ENCODE data around the gene PCBP3.
"Not testable (repeated sequence)": the region's sequence is repeated elsewhere in the genome, so short reads cannot be mapped to it uniquely, and the experiment has no call there.

Gene PCBP3

GRCh38 chr21:45823100-45823681, 179.7 kb downstream of the PCBP3 start:
- DNase-seq (ENCODE audit: low read depth in 4 of 4, low spot score in 1 of 4) = no peak

- DNase-seq (ENCODE audit: low read depth in 4 of 4, low spot score in 1 of 4) = no peak
These were observed 181.2 kb downstream of the PCBP3 start for GRCh38 chr21:45824546-45825215.

- DNase-seq (ENCODE audit: low read depth in 4 of 4, low spot score in 1 of 4) = no peak
These were observed 181.7 kb downstream of the PCBP3 start for GRCh38 chr21:45825219-45825618.

GRCh38 chr21:45826676-45827301, 183.3 kb downstream of the PCBP3 start:
- no peak for DNase-seq (ENCODE audit: low read depth in 4 of 4, low spot score in 1 of 4)

GRCh38 chr21:45827302-45827692, 183.8 kb downstream of the PCBP3 start:
- no peak for DNase-seq (ENCODE audit: low read depth in 4 of 4, low spot score in 1 of 4)

GRCh38 chr21:45827881-45828579, 184.5 kb downstream of the PCBP3 start:
- no peak for DNase-seq (ENCODE audit: low read depth in 4 of 4, low spot score in 1 of 4)

- no peak for DNase-seq (ENCODE audit: low read depth in 4 of 4, low spot score in 1 of 4)
These were observed 185.3 kb downstream of the PCBP3 start for GRCh38 chr21:45828580-45829570.

- no peak for DNase-seq (ENCODE audit: low read depth in 4 of 4, low spot score in 1 of 4)
These were observed 186.1 kb downstream of the PCBP3 start for GRCh38 chr21:45829668-45830067.

GRCh38 chr21:45830221-45830640, 186.7 kb downstream of the PCBP3 start:
- no peak for DNase-seq (ENCODE audit: low read depth in 4 of 4, low spot score in 1 of 4)

GRCh38 chr21:45830720-45831366, 187.3 kb downstream of the PCBP3 start:
- DNase-seq (ENCODE audit: low read depth in 4 of 4, low spot score in 1 of 4) = no peak

- DNase-seq (ENCODE audit: low read depth in 4 of 4, low spot score in 1 of 4) = no peak
These were observed 188.6 kb downstream of the PCBP3 start for GRCh38 chr21:45831991-45832740.

GRCh38 chr21:45832741-45833235, 189.3 kb downstream of the PCBP3 start:
- DNase-seq (ENCODE audit: low read depth in 4 of 4, low spot score in 1 of 4) = not testable (repeated sequence)

- no peak for DNase-seq (ENCODE audit: low read depth in 4 of 4, low spot score in 1 of 4)
These were observed 189.9 kb downstream of the PCBP3 start for GRCh38 chr21:45833414-45833813.

GRCh38 chr21:45834026-45834715, 190.6 kb downstream of the PCBP3 start:
- DNase-seq (ENCODE audit: low read depth in 4 of 4, low spot score in 1 of 4) = no peak

GRCh38 chr21:45834821-45835293, 191.3 kb downstream of the PCBP3 start:
- DNase-seq (ENCODE audit: low read depth in 4 of 4, low spot score in 1 of 4) = no peak

GRCh38 chr21:45835301-45836267, 192.1 kb downstream of the PCBP3 start:
- DNase-seq (ENCODE audit: low read depth in 4 of 4, low spot score in 1 of 4) = no peak

GRCh38 chr21:45836268-45836655, 192.7 kb downstream of the PCBP3 start:
- DNase-seq (ENCODE audit: low read depth in 4 of 4, low spot score in 1 of 4) = no peak
